ENCODE measurements around the gene WDTC1. TPM values are rescaled to one million over a fixed set of nuclear protein-coding genes. Genes with fewer than 3 reads are reported as not detected.

WDTC1 gene
- total RNA-seq, 1 experiment from 2014 or later = 20.1 TPM

DNA sequence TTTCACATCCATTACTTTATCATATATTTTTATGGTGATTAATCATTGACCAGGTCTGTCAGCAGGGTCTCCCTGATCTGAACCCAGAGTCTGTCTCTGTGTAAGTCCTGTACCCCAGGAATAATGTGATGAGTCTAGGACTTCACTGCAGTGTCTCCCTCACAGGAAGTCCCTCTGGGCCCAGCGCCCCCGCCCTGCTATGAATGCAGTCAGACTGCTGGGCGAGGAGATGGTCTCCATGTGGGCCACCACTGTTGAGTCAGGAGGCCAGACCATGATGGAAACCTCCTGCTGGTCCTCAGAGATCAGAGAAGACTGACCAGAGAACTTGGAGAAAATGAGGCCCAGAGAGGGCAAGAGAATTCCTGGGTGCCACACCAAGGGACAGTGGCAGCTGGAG is 97.0 kb downstream of the WDTC1 start:
- Mint-ChIP-seq H3K4me1 (no peaks in the 10 kb centered on the region), H3K9me3 (no peaks in the 10 kb centered on the region), H3K4me3 (no peak overlapping the region), H3K36me3 (peaks cover 17% of the 10 kb centered on the region), H3K27ac (no peak overlapping the region), H3K27me3 (ENCODE audit: low read depth) (no peaks in the 10 kb centered on the region; the same call in 1 of the 2 replicates)
- ChIA-PET POLR2A (interaction anchor here (3.4 kb wide), 1 partner anchor 20 kb away, joined by 8 read pairs; no protein-coding TSS in a partner anchor), CTCF (interaction anchor here (1.0 to 5.4 kb wide), 6 partner anchors 11 to 72 kb away, joined by 3 to 70 read pairs (median 8); partner anchors contain the start of gene MAP3K6)
- TF ChIP-seq, protein P1, sequence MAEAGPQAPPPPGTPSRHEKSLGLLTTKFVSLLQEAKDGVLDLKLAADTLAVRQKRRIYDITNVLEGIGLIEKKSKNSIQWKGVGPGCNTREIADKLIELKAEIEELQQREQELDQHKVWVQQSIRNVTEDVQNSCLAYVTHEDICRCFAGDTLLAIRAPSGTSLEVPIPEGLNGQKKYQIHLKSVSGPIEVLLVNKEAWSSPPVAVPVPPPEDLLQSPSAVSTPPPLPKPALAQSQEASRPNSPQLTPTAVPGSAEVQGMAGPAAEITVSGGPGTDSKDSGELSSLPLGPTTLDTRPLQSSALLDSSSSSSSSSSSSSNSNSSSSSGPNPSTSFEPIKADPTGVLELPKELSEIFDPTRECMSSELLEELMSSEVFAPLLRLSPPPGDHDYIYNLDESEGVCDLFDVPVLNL (CRISPR knock-in tag; IDR thresholded peaks at IDR 0.05; ENCODE audit: borderline replicate concordance, low read depth) = no peak
- TF ChIP-seq, protein P2, sequence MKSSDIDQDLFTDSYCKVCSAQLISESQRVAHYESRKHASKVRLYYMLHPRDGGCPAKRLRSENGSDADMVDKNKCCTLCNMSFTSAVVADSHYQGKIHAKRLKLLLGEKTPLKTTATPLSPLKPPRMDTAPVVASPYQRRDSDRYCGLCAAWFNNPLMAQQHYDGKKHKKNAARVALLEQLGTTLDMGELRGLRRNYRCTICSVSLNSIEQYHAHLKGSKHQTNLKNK (CRISPR knock-in tag; IDR thresholded peaks at IDR 0.05) = no peak
- no peak for TF ChIP-seq NR1H2 (CRISPR knock-in tag; IDR thresholded peaks at IDR 0.05)
- TF ChIP-seq FOXP1 (CRISPR knock-in tag; IDR thresholded peaks at IDR 0.05; ENCODE audit: borderline replicate concordance) = no peak
- TF ChIP-seq, protein P3, sequence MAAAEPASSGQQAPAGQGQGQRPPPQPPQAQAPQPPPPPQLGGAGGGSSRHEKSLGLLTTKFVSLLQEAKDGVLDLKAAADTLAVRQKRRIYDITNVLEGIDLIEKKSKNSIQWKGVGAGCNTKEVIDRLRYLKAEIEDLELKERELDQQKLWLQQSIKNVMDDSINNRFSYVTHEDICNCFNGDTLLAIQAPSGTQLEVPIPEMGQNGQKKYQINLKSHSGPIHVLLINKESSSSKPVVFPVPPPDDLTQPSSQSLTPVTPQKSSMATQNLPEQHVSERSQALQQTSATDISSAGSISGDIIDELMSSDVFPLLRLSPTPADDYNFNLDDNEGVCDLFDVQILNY (CRISPR knock-in tag; IDR thresholded peaks at IDR 0.05) = no peak
- TF ChIP-seq SMAD3 (CRISPR knock-in tag; IDR thresholded peaks at IDR 0.05; ENCODE audit: borderline replicate concordance) = no peak
- TF ChIP-seq, protein P4, sequence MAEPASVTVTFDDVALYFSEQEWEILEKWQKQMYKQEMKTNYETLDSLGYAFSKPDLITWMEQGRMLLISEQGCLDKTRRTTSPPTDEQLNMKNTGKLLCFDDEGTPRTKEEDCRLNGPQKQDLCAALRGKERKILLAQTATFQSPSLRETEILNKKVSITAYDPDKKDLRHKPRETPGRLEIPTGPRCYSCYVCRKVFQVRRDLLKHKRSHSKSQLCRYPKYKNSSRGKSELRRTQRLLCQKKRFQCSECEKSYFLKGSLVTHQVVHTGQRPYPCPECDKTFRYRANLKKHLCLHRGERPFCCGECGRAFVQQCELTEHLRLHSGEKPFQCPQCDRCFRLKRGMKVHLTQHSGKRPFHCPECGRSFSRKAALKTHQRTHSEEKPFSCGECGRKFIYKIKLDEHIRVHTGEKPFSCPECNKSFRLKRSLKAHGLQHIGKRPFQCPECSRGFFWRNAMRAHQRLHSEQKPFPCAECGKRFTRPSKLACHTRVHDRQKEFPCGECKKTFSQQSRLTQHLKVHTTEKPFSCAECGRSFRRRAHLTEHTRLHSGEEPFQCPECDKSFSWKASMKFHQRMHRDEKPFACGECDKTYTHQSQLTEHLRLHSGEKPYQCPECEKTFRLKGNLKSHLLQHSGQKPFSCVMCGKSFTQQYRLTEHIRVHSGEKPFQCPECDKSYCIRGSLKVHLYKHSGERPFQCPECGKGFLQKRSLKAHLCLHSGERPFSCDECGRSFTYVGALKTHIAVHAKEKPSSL (CRISPR knock-in tag; conservative IDR thresholded peaks at IDR 0.05) = no peak
- TF ChIP-seq, protein P5, sequence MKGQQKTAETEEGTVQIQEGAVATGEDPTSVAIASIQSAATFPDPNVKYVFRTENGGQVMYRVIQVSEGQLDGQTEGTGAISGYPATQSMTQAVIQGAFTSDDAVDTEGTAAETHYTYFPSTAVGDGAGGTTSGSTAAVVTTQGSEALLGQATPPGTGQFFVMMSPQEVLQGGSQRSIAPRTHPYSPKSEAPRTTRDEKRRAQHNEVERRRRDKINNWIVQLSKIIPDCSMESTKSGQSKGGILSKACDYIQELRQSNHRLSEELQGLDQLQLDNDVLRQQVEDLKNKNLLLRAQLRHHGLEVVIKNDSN (CRISPR knock-in tag; IDR thresholded peaks at IDR 0.05) = no peak
- TF ChIP-seq, protein P6, sequence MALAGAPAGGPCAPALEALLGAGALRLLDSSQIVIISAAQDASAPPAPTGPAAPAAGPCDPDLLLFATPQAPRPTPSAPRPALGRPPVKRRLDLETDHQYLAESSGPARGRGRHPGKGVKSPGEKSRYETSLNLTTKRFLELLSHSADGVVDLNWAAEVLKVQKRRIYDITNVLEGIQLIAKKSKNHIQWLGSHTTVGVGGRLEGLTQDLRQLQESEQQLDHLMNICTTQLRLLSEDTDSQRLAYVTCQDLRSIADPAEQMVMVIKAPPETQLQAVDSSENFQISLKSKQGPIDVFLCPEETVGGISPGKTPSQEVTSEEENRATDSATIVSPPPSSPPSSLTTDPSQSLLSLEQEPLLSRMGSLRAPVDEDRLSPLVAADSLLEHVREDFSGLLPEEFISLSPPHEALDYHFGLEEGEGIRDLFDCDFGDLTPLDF (CRISPR knock-in tag; IDR thresholded peaks at IDR 0.05) = no peak
- no peak for TF ChIP-seq IRF2 (CRISPR knock-in tag; IDR thresholded peaks at IDR 0.05; ENCODE audit: borderline replicate concordance, low read depth)
- TF ChIP-seq ELF4 (CRISPR knock-in tag; IDR thresholded peaks at IDR 0.05; ENCODE audit: low read depth) = no peak
- TF ChIP-seq, protein P7, sequence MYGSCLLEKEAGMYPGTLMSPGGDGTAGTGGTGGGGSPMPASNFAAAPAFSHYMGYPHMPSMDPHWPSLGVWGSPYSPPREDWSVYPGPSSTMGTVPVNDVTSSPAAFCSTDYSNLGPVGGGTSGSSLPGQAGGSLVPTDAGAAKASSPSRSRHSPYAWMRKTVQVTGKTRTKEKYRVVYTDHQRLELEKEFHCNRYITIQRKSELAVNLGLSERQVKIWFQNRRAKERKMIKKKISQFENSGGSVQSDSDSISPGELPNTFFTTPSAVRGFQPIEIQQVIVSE (CRISPR knock-in tag; IDR thresholded peaks at IDR 0.05; ENCODE audit: borderline replicate concordance) = no peak
- TF ChIP-seq, protein P8, sequence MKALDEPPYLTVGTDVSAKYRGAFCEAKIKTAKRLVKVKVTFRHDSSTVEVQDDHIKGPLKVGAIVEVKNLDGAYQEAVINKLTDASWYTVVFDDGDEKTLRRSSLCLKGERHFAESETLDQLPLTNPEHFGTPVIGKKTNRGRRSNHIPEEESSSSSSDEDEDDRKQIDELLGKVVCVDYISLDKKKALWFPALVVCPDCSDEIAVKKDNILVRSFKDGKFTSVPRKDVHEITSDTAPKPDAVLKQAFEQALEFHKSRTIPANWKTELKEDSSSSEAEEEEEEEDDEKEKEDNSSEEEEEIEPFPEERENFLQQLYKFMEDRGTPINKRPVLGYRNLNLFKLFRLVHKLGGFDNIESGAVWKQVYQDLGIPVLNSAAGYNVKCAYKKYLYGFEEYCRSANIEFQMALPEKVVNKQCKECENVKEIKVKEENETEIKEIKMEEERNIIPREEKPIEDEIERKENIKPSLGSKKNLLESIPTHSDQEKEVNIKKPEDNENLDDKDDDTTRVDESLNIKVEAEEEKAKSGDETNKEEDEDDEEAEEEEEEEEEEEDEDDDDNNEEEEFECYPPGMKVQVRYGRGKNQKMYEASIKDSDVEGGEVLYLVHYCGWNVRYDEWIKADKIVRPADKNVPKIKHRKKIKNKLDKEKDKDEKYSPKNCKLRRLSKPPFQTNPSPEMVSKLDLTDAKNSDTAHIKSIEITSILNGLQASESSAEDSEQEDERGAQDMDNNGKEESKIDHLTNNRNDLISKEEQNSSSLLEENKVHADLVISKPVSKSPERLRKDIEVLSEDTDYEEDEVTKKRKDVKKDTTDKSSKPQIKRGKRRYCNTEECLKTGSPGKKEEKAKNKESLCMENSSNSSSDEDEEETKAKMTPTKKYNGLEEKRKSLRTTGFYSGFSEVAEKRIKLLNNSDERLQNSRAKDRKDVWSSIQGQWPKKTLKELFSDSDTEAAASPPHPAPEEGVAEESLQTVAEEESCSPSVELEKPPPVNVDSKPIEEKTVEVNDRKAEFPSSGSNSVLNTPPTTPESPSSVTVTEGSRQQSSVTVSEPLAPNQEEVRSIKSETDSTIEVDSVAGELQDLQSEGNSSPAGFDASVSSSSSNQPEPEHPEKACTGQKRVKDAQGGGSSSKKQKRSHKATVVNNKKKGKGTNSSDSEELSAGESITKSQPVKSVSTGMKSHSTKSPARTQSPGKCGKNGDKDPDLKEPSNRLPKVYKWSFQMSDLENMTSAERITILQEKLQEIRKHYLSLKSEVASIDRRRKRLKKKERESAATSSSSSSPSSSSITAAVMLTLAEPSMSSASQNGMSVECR (CRISPR knock-in tag; IDR thresholded peaks at IDR 0.05; ENCODE audit: borderline replicate concordance) = no peak
- no peak for TF ChIP-seq RORB (CRISPR knock-in tag; IDR thresholded peaks at IDR 0.05)
- TF ChIP-seq ZNF138 (CRISPR knock-in tag; conservative IDR thresholded peaks at IDR 0.05) = no peak
- no peak for TF ChIP-seq PRRX2 (CRISPR knock-in tag; IDR thresholded peaks at IDR 0.05)
- no peak for TF ChIP-seq JAZF1 (CRISPR knock-in tag; IDR thresholded peaks at IDR 0.05)
- no peak for ATAC-seq
- no peak for DNase-seq (ENCODE audit: low spot score)
